Endothelial cell of umbilical vein (primary cell): ENCODE data around the gene HDLBP. TPM values are rescaled to one million over a fixed set of nuclear protein-coding genes. Genes with fewer than 3 reads are reported as not detected.

Source experiments
- BruUV-seq: library from RNA; stranded (reverse); fragments of 400-500 nt; replicated peaks from 2 replicates; lab custom pipeline; 2021; lab: Mats Ljungman, UMichigan
- CTCF ChIA-PET: fragments of 300-600, 350-600 bp; sonication (Branson Sonifier 250); formaldehyde crosslinking; loops from one replicate; lab custom pipeline; 2021; ENCODE audit warnings: antibody characterized with exemption, inconsistent platforms; lab: Charles Lee
- POLR2A ChIA-PET: fragments of 300-600, 350-600 bp; sonication (Branson Sonifier 250); formaldehyde crosslinking; loops from one replicate; lab custom pipeline; 2021; ENCODE audit warnings: antibody characterized with exemption, inconsistent platforms; lab: Charles Lee
- DNase-seq: peaks from one replicate; pipeline ENCODE4 v3.0.0-alpha.2; 2011; ENCODE audit warnings: low read depth, low spot score
- FAIRE-seq: peaks from 2 replicates; lab custom pipeline; 2011; peaks lifted over from hg19 to GRCh38; lab: Jason Lieb, UNC
- H2AFZ ChIP-seq: 2 replicates; pipeline ENCODE4 v1.6.0; 2012; ENCODE audit warnings: low read depth, low read length, control low read depth, inconsistent platforms
- H3K27ac ChIP-seq: 2 replicates; pipeline ENCODE4 v1.5.1; 2011; ENCODE audit warnings: low read depth, mild to moderate bottlenecking, control low read depth, low read length, moderate library complexity; ENCODE audit not compliant: insufficient read depth
- H3K27me3 ChIP-seq, 2 experiments: 2 replicates each; pipeline versions ENCODE4 v1.6.0 to v1.6.1; 2011; ENCODE audit warnings: low read length in 2 of 2, mixed read lengths in 1 of 2; ENCODE audit not compliant: control insufficient read depth in 2 of 2, insufficient read depth in 2 of 2
- H3K36me3 ChIP-seq, 2 experiments: 2 replicates in 1 of 2; 3 replicates in 1 of 2; pipeline ENCODE4 v1.5.1; 2011; ENCODE audit warnings: low read length in 2 of 2, mild to moderate bottlenecking in 1 of 2, moderate library complexity in 1 of 2; ENCODE audit not compliant: control insufficient read depth in 2 of 2, insufficient read depth in 2 of 2; ENCODE audit errors: extremely low read depth in 1 of 2
- H3K4me1 ChIP-seq: 3 replicates; pipeline ENCODE4 v1.5.1; 2011; ENCODE audit warnings: mild to moderate bottlenecking, low read length; ENCODE audit not compliant: control insufficient read depth, insufficient read depth; ENCODE audit errors: extremely low read depth
- H3K4me2 ChIP-seq: 2 replicates; pipeline ENCODE4 v1.6.1; 2011; ENCODE audit warnings: low read length, control low read depth, mixed read lengths; ENCODE audit not compliant: insufficient read depth
- H3K4me3 ChIP-seq, 3 experiments: fragments of 200-600 bp in 1 of 3; sonication (generic), shearing (Covaris generic) in 1 of 3; replicated peaks in 1 of 3; 2 replicates each; pipeline ENCODE4 v1.5.1; 2011 to 2016; ENCODE audit warnings: control low read depth in 3 of 3, low read length in 3 of 3, mild to moderate bottlenecking in 2 of 3, inconsistent platforms in 1 of 3, low read depth in 1 of 3, moderate library complexity in 1 of 3; ENCODE audit not compliant: insufficient read depth in 1 of 3
- H3K79me2 ChIP-seq: 2 replicates; pipeline ENCODE4 v1.6.0; 2012; ENCODE audit warnings: low read length, inconsistent platforms; ENCODE audit not compliant: control insufficient read depth, insufficient read depth
- H3K9ac ChIP-seq: replicated peaks from 2 replicates; pipeline ENCODE3; 2011; ENCODE audit warnings: low read length, control low read depth; ENCODE audit not compliant: insufficient read depth; ENCODE audit errors: extremely low read depth
- H3K9me1 ChIP-seq: replicated peaks from 3 replicates; pipeline ENCODE4 v1.6.0; 2011; ENCODE audit warnings: mild to moderate bottlenecking, low read length; ENCODE audit not compliant: control insufficient read depth, insufficient read depth; ENCODE audit errors: extremely low read depth
- H3K9me3 ChIP-seq: replicated peaks from 2 replicates; pipeline ENCODE4 v1.5.1; 2012; ENCODE audit warnings: low read length, inconsistent platforms; ENCODE audit not compliant: control insufficient read depth, insufficient read depth
- H4K20me1 ChIP-seq: replicated peaks from 2 replicates; pipeline ENCODE3; 2011; ENCODE audit warnings: mild to moderate bottlenecking, low read length; ENCODE audit not compliant: control insufficient read depth, insufficient read depth; ENCODE audit errors: extremely low read depth
- CTCF ChIP-seq, 2 donors: IDR thresholded peaks; 1 replicate in 1 of 2; 2 replicates in 1 of 2; pipeline ENCODE4 v1.5.1; 2011; ENCODE audit warnings: low read length in 2 of 2, mild to moderate bottlenecking in 2 of 2, moderate library complexity in 2 of 2, control low read depth in 1 of 2, inconsistent platforms in 1 of 2, low read depth in 1 of 2; ENCODE audit not compliant: insufficient read depth in 1 of 2; ENCODE audit errors: extremely low read depth in 1 of 2
- FOS ChIP-seq: IDR thresholded peaks from 2 replicates; pipeline ENCODE4 v1.6.1; 2011; ENCODE audit warnings: mild to moderate bottlenecking, low read length, moderate library complexity, borderline replicate concordance; ENCODE audit not compliant: insufficient read depth
- JUN ChIP-seq: IDR thresholded peaks from 2 replicates; pipeline ENCODE4 v1.6.1; 2011; ENCODE audit warnings: borderline replicate concordance, low read depth; ENCODE audit not compliant: insufficient read length, insufficient read depth
- dilution Hi-C: fragments of 300-500 bp; cut with MboI; formaldehyde crosslinking; loops from one replicate; pipeline ENCODE4 v1.15.0; 2019; ENCODE audit warnings: low sequenced_read_pairs; ENCODE audit not compliant: extremely low pct_ligation_motif_present
- intact Hi-C: fragments of 100-400 bp; cut with micrococcal nuclease; formaldehyde crosslinking; loops from one replicate; pipeline ENCODE4 v1.10.0; 2022
- polyA plus RNA-seq, 4 experiments: library from polyadenylated mRNA; depleted of rRNA in 3 of 4; stranded (reverse) in 3 of 4; unstranded in 1 of 4; fragments of >200 nt; gene quantifications; 2 replicates each; pipeline versions ENCODE4 v1.2.1 to v1.2.3, GENCODE V29; 2011 to 2012; ENCODE audit warnings: missing spikeins in 1 of 4
- total RNA-seq: library from RNA; stranded (reverse); gene quantifications from 2 replicates; pipeline ENCODE4 v1.2.3, GENCODE V29; 2021

The HDLBP gene
- total and polyA plus RNA-seq, 2 donors (not counting 3 experiments of a cell fraction or from before 2014, with no cell fraction given) = 379 to 569 TPM

- H3K36me3 ChIP-seq = no peaks in the 10 kb centered on the region
- peak overlapping the region; percentile 86 for H3K4me2 ChIP-seq
- ChIA-PET POLR2A (interaction anchor here (0.6 kb wide), 1 partner anchor 626 kb away, joined by 5 read pairs; no protein-coding TSS in a partner anchor), CTCF (interaction anchor here (0.8 to 1.1 kb wide), 4 partner anchors 10 to 367 kb away, joined by 3 to 7 read pairs (median 3); no protein-coding TSS in a partner anchor)
- no peaks in the 10 kb centered on the region for H3K27me3 ChIP-seq
- peak; percentile 61 for FAIRE-seq
- H3K9ac ChIP-seq = no peak overlapping the region
- H2AFZ ChIP-seq = peak overlapping the region; percentile 76
- peak overlapping the region; percentile 51 to 84 (median 74) for H3K4me3 ChIP-seq
- intact Hi-C loops = loop anchor here (5.0 to 10.0 kb wide), 2 partner anchors 224 to 651 kb away; partner anchors contain the start of genes RNPEPL1 and SNED1
- no TSS peak for BruUV-seq
- H3K27ac ChIP-seq = no peak overlapping the region
- H3K9me3 ChIP-seq = no peaks in the 10 kb centered on the region
- H3K79me2 ChIP-seq = no peaks in the 10 kb centered on the region
- peak; percentile 31 for DNase-seq
- no peaks in the 10 kb centered on the region for H4K20me1 ChIP-seq
- H3K4me1 ChIP-seq = peaks cover 8% of the 10 kb centered on the region
- TF ChIP-seq FOS (no peak), CTCF (IDR thresholded peaks at IDR 0.05; ENCODE audit: extremely low read depth in 1 of 2, insufficient read depth in 1 of 2, low read depth in 1 of 2, low read length in 2 of 2) (peak in 1 of 2 donors; percentile 6), JUN (no peak)
- no peaks in the 10 kb centered on the region for H3K9me1 ChIP-seq
- dilution Hi-C loops = no loop called here
These were observed 97.1 kb downstream of the HDLBP start for GRCh38 chr2:241218131-241219029.
